Dedifferentiated amniotic fluid mesenchymal stem cell (primary cell): ENCODE data around the gene PLA2G4E.

Experiments used
- DNase-seq: peaks from one replicate; pipeline ENCODE4 v3.0.0-alpha.2; 2016; ENCODE audit errors: extremely low spot score

PLA2G4E gene

DNA sequence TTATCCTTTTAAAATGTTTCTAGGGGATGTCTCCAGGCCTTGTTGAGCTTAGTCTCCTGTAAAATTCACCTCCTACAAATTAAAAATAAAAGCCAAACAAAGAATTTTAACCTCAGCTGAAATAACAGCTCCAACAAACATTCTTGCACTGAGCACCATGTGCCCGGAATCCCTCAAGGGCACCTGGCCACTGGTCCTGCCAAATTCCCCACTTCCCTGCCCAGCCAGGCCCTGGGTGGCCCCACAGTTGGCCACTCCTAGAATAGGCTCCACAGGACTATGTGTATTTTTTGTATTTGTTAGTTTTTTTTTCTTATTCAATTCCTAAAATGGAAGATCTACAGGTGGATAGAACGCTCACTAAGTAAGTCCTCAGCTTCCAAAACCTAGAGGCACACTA lies 33.1 kb upstream of the PLA2G4E start:
- DNase-seq = no peak

DNA sequence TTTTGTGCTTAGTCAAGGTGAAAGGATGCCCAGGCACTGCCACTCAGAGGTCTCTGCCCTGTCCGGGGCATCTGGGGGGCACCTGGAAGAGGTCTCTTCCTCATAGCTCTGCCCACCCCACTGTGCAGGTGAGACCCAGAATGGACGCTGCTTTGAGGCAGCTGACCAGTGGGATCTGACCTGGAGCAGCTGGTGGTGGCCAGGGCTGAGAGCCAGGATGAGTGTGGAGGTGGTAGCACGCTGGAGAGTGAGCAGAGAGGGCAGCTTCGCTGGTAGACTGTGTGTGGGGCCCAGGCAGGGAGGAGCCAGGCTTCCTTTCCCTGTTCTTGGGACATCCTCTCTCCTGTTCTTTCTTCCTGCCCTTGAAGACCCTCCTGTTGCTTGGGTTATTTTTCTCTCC lies 32.2 kb upstream of the PLA2G4E start:
- DNase-seq = no peak

DNA sequence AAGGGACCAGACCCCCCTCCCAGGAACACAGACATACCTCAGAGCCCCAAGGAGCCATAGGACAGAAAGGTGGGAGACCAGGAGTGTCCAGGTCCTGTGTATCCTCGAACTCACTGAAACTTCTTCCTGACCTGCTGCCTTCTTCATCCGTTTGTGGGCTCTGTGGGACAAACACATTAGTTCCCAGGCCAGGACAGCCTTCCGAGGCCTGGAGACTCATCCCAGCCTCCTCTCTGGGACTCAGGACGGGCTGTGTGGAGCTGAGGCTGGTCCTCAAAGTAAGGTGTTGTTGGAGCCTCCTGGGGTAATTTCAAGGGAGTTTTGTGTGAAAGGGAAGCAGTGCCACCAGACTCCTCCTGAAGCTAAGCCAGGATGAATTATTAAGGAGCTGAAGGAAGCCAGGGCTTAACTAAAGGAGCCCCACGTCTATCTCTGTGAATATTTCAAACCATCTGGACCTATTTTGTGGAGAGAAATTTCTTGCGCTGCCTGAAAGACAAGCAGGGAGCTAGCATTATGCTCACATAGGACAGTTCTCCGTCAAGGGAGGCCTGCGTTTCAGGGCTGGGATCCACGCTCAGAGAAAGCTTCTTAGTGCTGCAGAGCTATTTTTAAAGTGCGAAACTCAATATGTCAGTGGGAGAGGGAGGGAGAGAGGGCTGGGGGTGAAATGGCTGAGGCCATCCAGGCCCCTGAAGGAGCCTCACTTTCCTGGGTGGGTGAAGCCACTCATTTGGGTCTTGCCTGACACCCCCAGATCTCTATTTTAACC lies 29.8 kb upstream of the PLA2G4E start:
- DNase-seq = no peak

DNA sequence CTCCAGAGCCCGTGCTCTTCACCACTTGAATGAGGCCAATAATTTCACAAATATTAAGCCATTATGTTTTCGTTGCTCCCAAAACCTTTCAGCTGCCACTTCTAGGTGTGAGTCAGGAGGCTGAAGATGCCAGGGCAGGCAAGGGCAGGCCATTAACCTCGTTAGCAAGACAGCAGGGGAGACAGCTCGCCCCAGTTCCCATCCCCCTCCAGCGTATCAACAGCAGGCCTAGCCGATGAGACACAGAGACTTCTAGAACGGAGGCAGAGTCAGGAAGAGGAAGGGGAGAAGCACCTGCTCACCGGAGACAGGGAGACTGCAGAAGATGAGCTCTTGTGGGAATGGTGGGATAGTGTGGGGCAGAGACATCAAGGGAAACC lies 28.0 kb upstream of the PLA2G4E start:
- DNase-seq = no peak

DNA sequence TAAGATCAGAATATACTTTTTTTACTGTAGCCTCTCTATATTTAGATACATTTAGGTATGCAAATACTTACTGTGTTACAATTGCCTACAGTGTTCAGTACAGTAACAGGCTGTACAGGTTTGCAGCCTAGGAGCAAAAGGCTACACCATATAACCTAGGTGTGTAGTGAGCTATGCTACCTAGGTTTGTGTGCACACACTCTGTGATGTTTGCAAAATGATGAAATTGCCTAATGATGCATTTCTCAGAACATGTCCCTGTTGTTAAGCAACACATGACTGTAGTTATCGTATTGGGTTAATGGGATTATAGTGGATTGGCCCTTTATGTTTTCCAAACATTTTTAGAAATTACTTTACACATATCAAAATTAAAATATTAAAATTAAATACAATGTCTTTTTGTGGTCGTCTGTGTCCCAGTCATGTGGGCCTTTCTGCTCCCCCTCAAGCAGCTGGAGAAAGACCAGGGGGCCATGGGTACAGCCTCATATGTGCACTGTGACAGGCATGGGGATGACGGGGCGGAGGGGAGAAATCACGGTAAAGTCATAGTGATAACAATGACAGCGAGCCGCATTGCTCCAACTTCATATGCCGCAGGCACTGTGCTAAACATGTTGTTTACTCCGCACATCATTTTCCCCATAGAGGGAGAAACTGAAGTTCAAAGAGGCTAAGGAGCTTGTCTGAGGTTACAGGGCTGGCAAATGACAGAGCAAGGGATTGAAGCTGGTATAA lies 27.4 kb upstream of the PLA2G4E start:
- no peak for DNase-seq

DNA sequence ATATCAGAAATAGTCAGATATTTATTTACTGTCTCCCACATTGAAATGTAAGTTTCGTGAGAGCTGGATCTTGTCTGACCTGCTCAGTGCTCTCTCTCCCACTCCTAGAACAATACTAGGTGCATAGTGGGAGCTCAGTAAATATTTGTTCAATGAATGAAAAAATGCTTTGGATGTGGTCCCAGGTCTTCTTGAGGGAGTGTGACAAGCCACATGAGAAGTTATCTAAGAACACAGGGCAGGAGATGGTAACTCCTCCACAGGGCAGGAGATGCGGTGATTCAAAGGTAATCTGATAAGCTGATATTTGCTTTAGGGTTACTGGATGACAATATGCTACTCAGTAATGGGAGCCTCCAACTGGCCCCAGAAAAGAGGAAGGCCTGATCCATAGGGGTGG lies 25.8 kb upstream of the PLA2G4E start:
- DNase-seq = no peak

DNA sequence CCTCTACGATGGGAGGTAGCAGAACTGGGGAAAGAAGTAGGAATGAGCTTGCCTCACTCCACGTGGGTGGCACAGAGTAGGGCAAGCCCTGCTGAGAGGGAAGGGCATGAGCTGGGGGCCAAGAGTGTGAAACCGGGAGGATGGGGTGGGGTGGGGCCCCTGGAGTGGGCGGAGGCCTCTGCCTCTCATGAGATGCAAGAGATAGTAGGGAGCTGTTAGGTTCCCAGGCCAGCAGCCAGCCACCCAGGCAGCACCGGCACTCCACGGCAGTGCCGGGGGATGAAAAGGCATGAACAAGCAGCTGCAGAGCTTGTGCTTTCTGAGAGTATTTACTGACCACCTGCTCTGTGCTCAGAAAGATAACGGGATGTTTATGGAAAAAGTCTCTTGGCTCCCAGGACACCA lies 24.4 kb upstream of the PLA2G4E start:
- DNase-seq = no peak

DNA sequence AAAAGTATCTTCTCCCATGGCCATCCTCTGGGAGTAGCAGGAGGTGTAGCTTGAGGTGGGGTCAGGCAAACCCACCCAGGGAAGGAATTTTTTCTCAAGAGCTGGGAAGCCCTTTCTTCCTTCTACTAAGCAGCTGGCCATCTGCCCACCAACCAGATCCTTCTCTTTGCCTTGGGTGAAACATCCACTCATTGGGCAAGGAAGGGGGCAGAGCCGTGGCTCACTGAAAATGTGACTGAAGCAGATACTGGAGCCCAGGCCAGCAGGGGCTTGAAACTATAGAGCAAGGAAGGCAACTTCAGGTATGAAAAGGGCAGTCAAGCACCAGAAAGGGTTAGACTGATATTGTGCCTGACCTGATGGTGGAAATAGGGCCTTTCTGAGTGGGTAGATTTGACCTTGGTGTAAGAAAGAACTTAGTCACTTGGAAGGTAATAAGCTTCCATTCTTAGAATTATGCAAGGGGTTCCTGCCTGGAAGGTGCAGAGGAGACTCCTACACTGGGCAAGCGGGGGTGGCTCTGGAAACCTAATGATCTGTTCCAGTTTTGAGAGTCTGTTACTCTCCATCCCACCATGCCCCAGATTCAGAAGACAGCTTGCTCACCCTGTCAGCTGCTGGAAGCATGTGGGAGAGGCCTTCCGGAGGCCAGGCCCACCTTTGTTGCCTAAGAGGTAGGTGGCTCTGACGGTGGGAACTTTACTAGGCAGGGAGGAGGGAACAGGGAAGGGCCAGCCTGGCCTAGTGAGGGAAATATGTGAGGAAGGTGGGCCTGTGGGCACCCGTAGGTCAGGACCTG lies 22.0 kb upstream of the PLA2G4E start:
- no peak for DNase-seq

DNA sequence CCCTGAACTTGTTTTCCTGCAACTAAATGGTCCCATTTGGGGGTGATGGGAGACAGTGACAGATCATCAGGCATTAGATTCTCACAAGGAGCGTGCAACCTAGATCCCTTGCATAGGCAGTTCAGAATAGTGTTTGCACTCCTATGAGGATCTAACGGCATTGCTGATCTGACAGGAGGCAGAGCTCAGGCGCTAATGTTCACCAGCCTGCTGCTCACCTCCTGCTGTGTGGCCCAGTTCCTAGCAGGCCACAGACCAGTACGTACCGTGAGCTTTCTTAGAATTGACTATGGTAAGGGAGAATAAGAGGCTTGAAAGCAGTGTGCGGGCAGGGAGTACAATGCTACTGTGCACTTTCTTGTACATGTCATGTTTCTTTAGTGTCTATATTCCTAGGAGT lies 17.6 kb upstream of the PLA2G4E start:
- DNase-seq = no peak

DNA sequence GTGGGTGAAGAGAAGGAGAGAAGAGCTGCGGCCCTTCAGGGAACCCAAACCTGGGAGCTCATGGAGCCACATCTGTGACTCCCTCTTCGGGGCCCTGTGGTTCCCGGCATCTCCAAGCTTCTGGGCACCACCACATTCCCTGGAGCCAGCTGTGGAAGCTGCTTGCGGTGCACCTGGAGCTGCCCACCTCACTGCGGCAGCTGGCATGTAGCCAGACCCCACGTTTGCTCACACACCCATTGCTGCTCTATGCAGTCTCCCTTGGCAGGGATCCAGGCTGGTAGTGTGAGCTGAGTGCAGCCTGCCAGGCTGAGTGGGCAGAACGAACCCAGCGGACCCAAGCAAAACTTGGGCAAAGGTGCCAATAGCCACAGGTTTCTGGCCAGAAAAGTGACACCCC lies 16.8 kb upstream of the PLA2G4E start:
- DNase-seq = no peak

DNA sequence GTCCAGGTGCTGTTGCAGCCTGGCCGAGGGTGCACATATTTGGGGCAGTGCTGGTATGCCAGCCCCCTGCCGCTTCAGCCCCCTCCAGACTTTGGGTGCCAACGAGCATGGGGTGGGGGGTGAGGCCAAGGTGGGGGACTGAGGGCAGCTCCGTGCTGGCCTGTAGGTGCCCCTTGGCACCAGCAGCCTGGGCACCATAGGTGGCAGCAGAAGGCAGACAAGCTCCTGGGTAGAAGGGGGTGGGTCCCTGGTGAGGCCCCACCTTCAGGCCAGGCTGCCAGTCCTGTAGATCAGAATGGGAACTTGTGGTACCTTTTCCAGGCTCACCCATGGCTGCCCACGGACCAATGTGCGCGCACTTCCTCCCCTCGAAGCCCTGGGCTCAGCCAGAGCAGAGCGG lies 16.1 kb upstream of the PLA2G4E start:
- no peak for DNase-seq

DNA sequence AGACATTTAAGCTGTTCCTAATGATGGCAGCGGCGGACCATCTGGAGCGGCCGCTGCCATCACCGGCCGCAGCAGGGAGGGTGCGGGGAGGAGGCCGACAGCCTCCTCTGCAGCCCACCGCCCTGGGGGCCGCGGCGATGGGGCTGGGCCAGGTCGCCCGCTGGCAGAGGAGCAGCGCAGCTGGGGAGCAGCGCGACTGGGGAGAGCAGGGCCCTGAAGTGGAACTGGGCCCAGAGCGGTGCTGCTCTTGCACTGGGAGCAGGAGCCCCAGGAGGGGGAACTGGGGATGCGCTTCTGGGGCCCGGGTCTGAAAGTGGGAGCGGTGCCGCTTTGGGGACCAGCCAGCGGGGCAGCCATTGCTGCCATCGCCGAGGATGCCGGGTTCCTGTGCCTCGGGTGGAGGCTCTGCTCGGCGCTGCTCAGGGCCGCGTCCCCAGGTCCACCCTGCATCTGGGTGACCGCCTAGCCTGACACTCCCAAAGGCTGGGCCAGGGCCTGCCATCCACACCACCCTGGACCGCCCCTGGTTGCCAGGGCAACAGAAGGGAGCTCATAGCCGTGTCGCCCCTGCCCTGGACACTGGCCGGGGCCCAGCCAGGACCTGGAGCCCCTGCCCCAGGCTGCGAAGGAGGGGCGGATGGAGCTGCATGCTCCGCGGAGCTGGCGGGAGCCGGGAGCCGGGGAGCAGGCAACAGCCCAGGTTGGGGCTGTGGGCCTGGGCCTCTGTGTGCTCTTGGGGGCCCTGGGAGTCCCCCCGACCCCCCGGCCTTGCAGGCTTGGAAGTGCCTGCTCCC lies 15.5 kb upstream of the PLA2G4E start:
- DNase-seq = no peak

DNA sequence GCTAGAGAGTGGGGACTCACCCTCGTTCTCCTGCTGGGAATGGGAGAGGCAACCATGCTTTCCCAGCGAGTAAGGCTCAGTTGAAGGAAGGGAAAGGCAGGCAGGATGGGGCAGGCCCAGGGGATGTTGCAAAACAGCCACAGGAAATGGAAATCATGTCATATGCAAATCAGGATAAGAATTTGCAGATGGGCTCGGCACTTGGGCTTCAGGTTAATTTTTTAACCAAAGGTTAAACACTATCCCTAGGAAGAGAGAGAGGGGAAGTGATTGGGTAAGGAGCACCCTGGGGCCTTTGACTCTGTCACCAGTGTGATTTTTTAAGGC lies 14.6 kb upstream of the PLA2G4E start:
- DNase-seq = no peak

DNA sequence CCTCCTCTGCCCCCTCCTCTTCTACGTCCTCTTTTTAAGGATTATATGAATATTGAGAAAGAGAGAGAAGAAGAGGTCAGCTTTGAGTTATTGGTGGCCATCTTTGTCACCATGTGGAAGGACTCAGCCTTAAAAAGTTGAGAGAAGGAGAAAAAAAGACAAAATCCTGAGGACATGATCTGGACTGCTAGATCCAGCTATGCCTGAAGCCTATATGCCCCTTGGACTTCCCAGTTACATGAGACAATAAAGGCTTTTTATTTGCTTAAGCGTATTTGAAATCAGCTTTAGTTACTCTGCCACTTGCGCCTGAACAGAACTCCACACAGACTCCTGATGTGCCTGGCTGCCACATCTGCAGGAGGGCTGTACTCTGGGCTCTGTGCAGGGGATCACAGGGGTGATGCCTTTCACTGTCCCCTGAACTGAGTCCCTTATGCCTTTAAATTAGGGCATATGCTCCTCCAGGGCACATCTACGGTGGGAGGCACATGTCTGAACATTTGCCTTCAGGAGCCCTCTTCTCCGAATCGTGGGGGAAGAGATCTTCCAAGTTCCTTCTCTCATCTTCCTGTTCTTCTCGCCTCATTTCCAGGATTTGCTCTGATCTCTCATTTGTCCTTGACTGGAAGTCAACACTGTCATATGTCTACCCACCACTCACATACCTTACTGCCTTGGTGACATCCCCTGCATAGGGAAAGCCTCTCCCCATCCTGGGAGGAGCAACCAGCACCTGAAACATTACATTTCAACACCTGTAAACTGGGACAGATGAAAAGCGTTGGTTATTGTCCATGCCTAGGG lies 14.0 kb upstream of the PLA2G4E start:
- DNase-seq = no peak

DNA sequence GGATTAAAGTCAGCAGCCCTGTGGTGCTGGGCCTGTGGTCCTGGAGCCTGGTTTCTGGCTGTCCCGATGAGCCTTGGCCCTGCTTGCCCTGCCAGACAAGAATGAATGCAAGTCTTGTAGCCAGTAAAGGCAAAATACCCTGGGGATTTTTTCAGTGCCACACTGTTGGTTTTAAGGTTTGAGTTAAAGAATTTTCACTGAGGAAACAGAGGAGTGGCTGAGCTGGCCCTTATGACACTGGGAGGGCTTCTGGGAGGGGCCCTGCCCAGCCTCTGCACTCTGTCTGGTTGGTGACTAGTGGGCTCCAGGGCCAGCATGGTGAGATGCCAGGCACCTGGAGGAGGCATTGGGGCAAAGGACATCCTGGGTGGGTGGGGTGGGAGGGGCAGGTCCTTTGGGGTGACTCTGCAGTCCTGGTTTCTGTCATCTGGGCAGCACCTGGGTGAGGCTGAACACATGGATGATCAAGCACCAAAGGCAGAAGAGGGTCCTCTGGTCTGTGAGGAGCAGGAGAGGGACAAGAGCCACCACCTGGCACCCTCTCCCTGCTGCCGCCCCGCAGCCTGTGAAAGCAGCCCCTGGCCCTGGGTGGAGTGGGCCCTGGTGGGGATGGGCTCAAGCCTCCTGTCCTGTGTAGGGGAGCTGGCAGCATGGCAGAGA lies 12.5 kb upstream of the PLA2G4E start:
- DNase-seq = no peak

DNA sequence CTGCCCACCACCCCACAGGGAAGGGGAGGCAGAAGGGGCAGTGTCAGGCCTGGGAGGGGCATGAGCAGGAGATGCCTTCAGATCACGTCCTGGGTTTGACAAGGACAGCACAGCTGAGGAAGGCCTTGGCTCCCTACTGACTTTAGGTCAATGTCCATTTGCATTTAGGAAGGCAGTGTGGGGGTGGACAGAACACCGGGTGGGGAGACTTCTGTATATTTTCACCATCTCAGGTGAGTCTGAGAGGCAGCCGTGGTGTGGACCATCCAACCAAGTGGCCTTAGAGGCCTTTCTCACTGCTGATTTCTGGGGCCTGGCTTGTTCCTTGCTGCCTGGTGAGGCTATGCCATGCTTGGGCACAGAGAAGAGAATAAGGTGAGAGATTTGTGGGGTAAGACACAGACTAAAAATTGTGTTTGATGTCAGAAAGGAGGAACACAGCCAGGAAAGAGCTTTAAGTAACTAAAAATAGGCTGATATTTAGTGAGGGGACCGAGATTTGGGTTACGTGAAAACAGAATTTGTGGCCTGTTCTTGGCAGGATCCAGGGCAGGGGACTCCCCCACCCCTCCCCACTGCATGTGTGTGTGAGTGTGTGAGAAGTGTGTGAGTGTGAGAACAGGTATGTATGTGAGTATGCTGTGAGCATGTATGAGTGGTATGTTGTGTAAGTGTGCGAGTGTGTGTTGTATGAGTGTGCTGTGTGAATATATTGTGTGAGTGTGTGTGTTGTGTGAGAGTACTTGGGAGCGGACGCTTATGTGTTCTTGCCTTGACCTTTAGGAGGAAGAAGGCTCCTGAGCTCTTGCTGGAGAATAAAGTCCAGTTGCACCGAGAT lies 11.8 kb upstream of the PLA2G4E start:
- DNase-seq = no peak

DNA sequence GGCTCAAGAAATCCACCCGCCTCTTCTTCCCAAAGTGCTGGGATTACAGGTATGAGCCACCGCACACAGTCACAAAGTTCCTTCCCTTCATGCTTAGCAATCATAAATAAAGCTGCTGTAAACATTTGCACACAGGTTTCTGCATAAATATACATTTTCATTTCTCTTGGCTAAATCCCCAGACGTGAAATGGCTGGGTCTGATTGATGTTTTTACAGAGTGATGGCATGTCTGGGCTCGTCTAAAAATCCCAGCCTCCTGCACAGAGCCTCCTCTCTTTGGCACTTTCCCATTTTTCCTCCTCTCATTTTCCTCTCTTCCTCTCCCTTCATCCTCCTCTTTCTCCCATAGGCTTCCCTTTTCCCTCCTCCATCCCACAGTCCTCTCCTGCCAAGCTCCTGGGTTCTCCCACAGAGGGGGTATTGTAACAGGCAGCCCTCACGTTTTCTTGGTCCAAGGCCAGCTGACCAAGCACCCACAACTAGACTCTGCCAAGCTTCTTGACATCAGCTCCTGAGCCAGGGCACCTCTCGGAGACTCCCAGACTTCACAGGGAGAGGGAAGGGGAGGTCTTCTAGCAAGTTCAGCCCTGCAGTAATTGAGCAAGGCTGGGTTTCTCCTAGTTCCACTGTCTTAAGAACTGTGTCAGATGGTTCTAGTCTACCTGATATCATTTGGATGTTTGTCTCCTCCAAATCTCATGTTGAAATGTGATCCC lies 10.5 kb upstream of the PLA2G4E start:
- DNase-seq = no peak

DNA sequence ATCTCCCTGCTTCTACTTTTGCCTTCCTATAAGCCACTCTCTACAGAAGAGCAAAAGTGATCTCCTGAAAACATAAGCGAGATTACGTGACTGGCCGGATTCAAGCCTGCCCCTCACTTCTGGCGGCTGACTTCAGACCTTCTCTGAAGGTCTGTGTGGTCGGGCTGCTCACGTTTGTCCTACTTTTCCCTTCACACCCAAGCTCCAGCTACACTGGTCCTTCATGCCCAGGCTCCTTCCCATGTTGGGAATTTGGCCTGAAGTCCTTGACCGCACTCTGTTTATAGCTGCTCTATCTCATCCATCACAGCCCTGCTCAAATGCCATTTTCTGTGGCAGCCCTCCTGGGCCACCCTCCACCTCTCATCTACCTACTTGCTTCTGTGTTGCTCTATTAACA lies 6.7 kb upstream of the PLA2G4E start:
- DNase-seq = no peak

DNA sequence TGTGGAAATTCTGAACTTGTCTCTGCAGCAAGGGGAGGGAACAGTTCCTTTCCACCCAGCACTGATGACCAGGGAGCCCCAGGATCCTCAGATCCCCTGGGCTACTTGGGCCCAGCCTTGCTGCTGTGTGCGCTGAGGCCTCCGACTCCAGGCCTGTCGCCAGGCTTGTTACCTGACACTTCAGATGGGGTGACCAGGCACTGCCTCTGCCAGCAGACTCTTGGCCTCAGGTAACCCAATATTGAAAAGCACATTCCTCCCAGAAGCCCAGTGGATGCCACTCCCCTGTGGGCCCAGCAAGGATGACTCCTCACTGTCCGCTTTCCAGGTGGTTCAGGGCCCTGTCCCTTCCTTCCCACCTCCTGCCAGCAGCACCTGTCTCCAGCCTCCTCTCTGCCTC lies 3.5 kb upstream of the PLA2G4E start:
- no peak for DNase-seq
